ENCODE measurements around the gene HIPK2. TPM values are rescaled to one million over a fixed set of nuclear protein-coding genes. Genes with fewer than 3 reads are reported as not detected.

The HIPK2 gene
- total and polyA plus RNA-seq, 10 of the 15 experiments (the other 5 are each of a cell fraction or from before 2014, with no cell fraction given): 1.7 to 39.0 (median 9.4) TPM

GRCh38 chr7:139702811-139703486 is 74.8 kb downstream of the HIPK2 start:
- H3K27me3 ChIP-seq (replicated peaks in 1 of 2; ENCODE audit: control insufficient read depth in 2 of 2, insufficient read depth in 2 of 2, low read length in 1 of 2): no peaks in the 10 kb centered on the region
- intact Hi-C loops (cut with micrococcal nuclease; ENCODE audit: unreplicated experiment) (loop anchor here (1.0 to 2.0 kb wide), 3 partner anchors 20 to 54 kb away; no protein-coding TSS in a partner anchor), in situ Hi-C loops (cut with MboI) (no loop called here)
- ChIA-PET SMC1A (ENCODE audit: uncharacterized antibody, unreplicated experiment) (interaction anchor here (1.0 to 1.7 kb wide), 5 partner anchors 11 to 56 kb away, joined by 3 to 7 read pairs (median 4); no protein-coding TSS in a partner anchor), RAD21 (ENCODE audit: unreplicated experiment) (interaction anchor here (1.2 to 1.3 kb wide), 4 partner anchors 19 to 56 kb away, joined by 3 to 9 read pairs (median 4); no protein-coding TSS in a partner anchor), POLR2A (no interaction called here), CTCF (interaction anchor here (0.6 kb wide), 1 partner anchor 58 kb away, joined by 3 read pairs; no protein-coding TSS in a partner anchor)
- WGBS (ENCODE audit: insufficient coverage, insufficient replicate concordance, low lambda C conversion rate, missing lambda C conversion rate): under 1% methylated on average over 10 of the region's 10 CpGs
- FAIRE-seq (no peak), DNase-seq (ENCODE audit: low read depth, low spot score) (no peak), ATAC-seq (peak; percentile 87)
- peaks cover 48% of the 10 kb centered on the region for H3K4me1 ChIP-seq (ENCODE audit: control insufficient read depth, insufficient read depth, low read length)
- BruUV-seq (replicated peaks): no TSS peak
- peak overlapping the region; percentile 23; the same call in 1 of the 2 replicates for H2AFZ ChIP-seq (ENCODE audit: control insufficient read depth, low read depth, low read length)
- H3K9ac ChIP-seq (ENCODE audit: control insufficient read depth, insufficient read depth, low read length): peak overlapping the region; percentile 74
- peaks cover 4 to 8% of the 10 kb centered on the region in 2 experiments; a peak in 2 of 4 replicates for H3K36me3 ChIP-seq (ENCODE audit: control insufficient read depth in 2 of 2, insufficient read depth in 2 of 2, low read length in 1 of 2)
- H3K27ac ChIP-seq (ENCODE audit: control insufficient read depth, insufficient read depth): peak overlapping the region; percentile 91
- no peaks in the 10 kb centered on the region for H3K9me3 ChIP-seq (replicated peaks; ENCODE audit: control insufficient read depth, insufficient read depth, low read length)
- peak overlapping the region; percentile 88 for H3K4me2 ChIP-seq (ENCODE audit: control insufficient read depth, insufficient read depth)
- H3K4me3 ChIP-seq: no peak overlapping the region; the same call in 1 of the 2 replicates
- no peaks in the 10 kb centered on the region for H4K20me1 ChIP-seq (ENCODE audit: control insufficient read depth, insufficient read depth)
- H3K79me2 ChIP-seq (ENCODE audit: control insufficient read depth, insufficient read depth, low read length): peaks cover 2% of the 10 kb centered on the region; the same call in 1 of the 2 replicates
- TF ChIP-seq, protein P1, sequence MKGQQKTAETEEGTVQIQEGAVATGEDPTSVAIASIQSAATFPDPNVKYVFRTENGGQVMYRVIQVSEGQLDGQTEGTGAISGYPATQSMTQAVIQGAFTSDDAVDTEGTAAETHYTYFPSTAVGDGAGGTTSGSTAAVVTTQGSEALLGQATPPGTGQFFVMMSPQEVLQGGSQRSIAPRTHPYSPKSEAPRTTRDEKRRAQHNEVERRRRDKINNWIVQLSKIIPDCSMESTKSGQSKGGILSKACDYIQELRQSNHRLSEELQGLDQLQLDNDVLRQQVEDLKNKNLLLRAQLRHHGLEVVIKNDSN (IDR thresholded peaks at IDR 0.05; ENCODE audit: borderline replicate concordance, extremely low read length, insufficient read depth, low read depth, low read length): no peak
- TF ChIP-seq RCOR1 (conservative IDR thresholded peaks at IDR 0.05; ENCODE audit: low read depth, low read length): no peak
- TF ChIP-seq ZBTB33 (IDR thresholded peaks at IDR 0.05): no peak
- TF ChIP-seq EED (IDR thresholded peaks at IDR 0.05; ENCODE audit: low read depth): peak; percentile 42; the same call in 1 of the 2 replicates
- no peak for TF ChIP-seq ZBED1 (IDR thresholded peaks at IDR 0.05; ENCODE audit: borderline replicate concordance)
- TF ChIP-seq, protein P2, sequence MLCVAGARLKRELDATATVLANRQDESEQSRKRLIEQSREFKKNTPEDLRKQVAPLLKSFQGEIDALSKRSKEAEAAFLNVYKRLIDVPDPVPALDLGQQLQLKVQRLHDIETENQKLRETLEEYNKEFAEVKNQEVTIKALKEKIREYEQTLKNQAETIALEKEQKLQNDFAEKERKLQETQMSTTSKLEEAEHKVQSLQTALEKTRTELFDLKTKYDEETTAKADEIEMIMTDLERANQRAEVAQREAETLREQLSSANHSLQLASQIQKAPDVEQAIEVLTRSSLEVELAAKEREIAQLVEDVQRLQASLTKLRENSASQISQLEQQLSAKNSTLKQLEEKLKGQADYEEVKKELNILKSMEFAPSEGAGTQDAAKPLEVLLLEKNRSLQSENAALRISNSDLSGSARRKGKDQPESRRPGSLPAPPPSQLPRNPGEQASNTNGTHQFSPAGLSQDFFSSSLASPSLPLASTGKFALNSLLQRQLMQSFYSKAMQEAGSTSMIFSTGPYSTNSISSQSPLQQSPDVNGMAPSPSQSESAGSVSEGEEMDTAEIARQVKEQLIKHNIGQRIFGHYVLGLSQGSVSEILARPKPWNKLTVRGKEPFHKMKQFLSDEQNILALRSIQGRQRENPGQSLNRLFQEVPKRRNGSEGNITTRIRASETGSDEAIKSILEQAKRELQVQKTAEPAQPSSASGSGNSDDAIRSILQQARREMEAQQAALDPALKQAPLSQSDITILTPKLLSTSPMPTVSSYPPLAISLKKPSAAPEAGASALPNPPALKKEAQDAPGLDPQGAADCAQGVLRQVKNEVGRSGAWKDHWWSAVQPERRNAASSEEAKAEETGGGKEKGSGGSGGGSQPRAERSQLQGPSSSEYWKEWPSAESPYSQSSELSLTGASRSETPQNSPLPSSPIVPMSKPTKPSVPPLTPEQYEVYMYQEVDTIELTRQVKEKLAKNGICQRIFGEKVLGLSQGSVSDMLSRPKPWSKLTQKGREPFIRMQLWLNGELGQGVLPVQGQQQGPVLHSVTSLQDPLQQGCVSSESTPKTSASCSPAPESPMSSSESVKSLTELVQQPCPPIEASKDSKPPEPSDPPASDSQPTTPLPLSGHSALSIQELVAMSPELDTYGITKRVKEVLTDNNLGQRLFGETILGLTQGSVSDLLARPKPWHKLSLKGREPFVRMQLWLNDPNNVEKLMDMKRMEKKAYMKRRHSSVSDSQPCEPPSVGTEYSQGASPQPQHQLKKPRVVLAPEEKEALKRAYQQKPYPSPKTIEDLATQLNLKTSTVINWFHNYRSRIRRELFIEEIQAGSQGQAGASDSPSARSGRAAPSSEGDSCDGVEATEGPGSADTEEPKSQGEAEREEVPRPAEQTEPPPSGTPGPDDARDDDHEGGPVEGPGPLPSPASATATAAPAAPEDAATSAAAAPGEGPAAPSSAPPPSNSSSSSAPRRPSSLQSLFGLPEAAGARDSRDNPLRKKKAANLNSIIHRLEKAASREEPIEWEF (IDR thresholded peaks at IDR 0.05; ENCODE audit: insufficient replicate concordance, low read depth, low read length): peak; percentile 40
- no peak for TF ChIP-seq BHLHE40 (IDR thresholded peaks at IDR 0.05; ENCODE audit: borderline replicate concordance in 1 of 2, low read depth in 2 of 2, low read length in 1 of 2)
- TF ChIP-seq CHD2 (IDR thresholded peaks at IDR 0.05; ENCODE audit: borderline replicate concordance, low read depth, low read length): no peak
- TF ChIP-seq NFYA (IDR thresholded peaks at IDR 0.05; ENCODE audit: borderline replicate concordance, low read depth, low read length): no peak
- no peak for TF ChIP-seq SRF (IDR thresholded peaks at IDR 0.05; ENCODE audit: low read depth in 2 of 2, low read length in 2 of 2)
- TF ChIP-seq STAT3 (IDR thresholded peaks at IDR 0.05; ENCODE audit: low read depth, low read length): no peak
- TF ChIP-seq ZNF274 (IDR thresholded peaks at IDR 0.05; ENCODE audit: insufficient read depth, insufficient read length): no peak
- peak; percentile 86 for TF ChIP-seq ATF2 (IDR thresholded peaks at IDR 0.05; ENCODE audit: low read length)

All from GM12878 (cell line).